Hindlimb muscle (tissue), 1 donor: Measurements from ENCODE around the gene SPRYD3. TPM values are rescaled to one million over a fixed set of nuclear protein-coding genes. Genes with fewer than 3 reads are reported as not detected.
"Not testable (repeated sequence)": the region's sequence is repeated elsewhere in the genome, so short reads cannot be mapped to it uniquely, and the experiment has no call there.

Experiments used
- DNase-seq: peaks from one replicate; pipeline ENCODE4 v3.0.0-alpha.2; 2013
- polyA plus RNA-seq: library from polyadenylated mRNA; unstranded; fragments of 120-200 nt; gene quantifications from one replicate; pipeline ENCODE4 v1.2.1, GENCODE V29; 2013; ENCODE audit not compliant: insufficient read length

SPRYD3 gene
- polyA plus RNA-seq, 1 donor, result 17.4 TPM

GRCh38 chr12:53101931-53102781 is 23.0 kb upstream of the SPRYD3 start:
- DNase-seq, result no peak

GRCh38 chr12:53101266-53101665 is 22.1 kb upstream of the SPRYD3 start:
- DNase-seq, result no peak

GRCh38 chr12:53100466-53101151 is 21.4 kb upstream of the SPRYD3 start:
- no peak for DNase-seq

- DNase-seq, result peak; percentile 92
Measured at GRCh38 chr12:53099071-53099882, 20.1 kb upstream of the SPRYD3 start.

GRCh38 chr12:53098354-53098981 is 19.3 kb upstream of the SPRYD3 start:
- peak; percentile 43 for DNase-seq

- DNase-seq, result peak; percentile 63
Measured at GRCh38 chr12:53097564-53098353, 18.6 kb upstream of the SPRYD3 start, which contains the start of gene IGFBP6. Gene IGFBP6 (plus strand): TSS chr12:53097667. CDS start chr12:53097718, 51 bp downstream.

GRCh38 chr12:53097207-53097563 is 18.0 kb upstream of the SPRYD3 start:
- peak; percentile 73 for DNase-seq

- DNase-seq, result peak; percentile 27
Measured at GRCh38 chr12:53096759-53097158, 17.6 kb upstream of the SPRYD3 start.

- peak; percentile 81 for DNase-seq
Measured at GRCh38 chr12:53096089-53096741, 17.0 kb upstream of the SPRYD3 start.

GRCh38 chr12:53095596-53095895 is 16.4 kb upstream of the SPRYD3 start:
- not testable (repeated sequence) for DNase-seq

- not testable (repeated sequence) for DNase-seq
Measured at GRCh38 chr12:53094796-53095595, 15.8 kb upstream of the SPRYD3 start.

GRCh38 chr12:53094394-53094787 is 15.2 kb upstream of the SPRYD3 start:
- DNase-seq, result no peak

GRCh38 chr12:53093777-53094393 is 14.7 kb upstream of the SPRYD3 start:
- DNase-seq, result no peak

GRCh38 chr12:53091756-53092155 is 12.6 kb upstream of the SPRYD3 start:
- DNase-seq, result no peak

GRCh38 chr12:53090554-53090953 is 11.4 kb upstream of the SPRYD3 start:
- no peak for DNase-seq

GRCh38 chr12:53090105-53090504 is 10.9 kb upstream of the SPRYD3 start:
- no peak for DNase-seq

GRCh38 chr12:53086361-53086760 is 7.2 kb upstream of the SPRYD3 start:
- DNase-seq, result no peak

- no peak for DNase-seq
Measured at GRCh38 chr12:53082637-53083175, 3.5 kb upstream of the SPRYD3 start.

GRCh38 chr12:53078425-53079225 is 565 bp downstream of the SPRYD3 start:
- DNase-seq, result no peak
